Measurements from ENCODE around the gene ZNF609. TPM values are rescaled to one million over a fixed set of nuclear protein-coding genes. Genes with fewer than 3 reads are reported as not detected.

ZNF609 gene
- total RNA-seq, 1 donor from 2014 or later: 33.1 TPM

DNA sequence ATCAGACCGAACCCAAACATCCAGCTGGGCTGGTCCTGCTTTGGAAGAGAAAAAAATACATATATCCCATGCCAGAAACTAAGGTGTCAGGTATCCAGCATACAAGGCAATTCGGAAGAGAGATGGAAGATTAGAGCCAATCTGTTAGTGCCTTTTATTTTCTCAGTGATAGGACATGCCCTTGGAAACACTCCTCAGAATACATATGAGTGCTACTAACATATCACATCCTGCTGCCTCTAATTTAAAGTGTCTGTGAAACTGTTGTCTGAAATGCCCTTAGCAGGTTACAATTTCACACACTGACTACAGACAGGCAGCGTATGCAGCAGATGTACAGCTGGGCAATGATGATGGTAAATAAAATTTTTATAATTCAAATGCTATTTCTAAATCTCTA, 236.1 kb downstream of the ZNF609 start:
- Histone ChIP-seq H3K27ac (no peak overlapping the region), H3K9me3 (no peaks in the 10 kb centered on the region), H3K4me1 (peaks cover 94% of the 10 kb centered on the region), H3K27me3 (no peaks in the 10 kb centered on the region), H3K36me3 (no peaks in the 10 kb centered on the region), H3K4me3 (no peak overlapping the region)
- TF ChIP-seq, protein P1, sequence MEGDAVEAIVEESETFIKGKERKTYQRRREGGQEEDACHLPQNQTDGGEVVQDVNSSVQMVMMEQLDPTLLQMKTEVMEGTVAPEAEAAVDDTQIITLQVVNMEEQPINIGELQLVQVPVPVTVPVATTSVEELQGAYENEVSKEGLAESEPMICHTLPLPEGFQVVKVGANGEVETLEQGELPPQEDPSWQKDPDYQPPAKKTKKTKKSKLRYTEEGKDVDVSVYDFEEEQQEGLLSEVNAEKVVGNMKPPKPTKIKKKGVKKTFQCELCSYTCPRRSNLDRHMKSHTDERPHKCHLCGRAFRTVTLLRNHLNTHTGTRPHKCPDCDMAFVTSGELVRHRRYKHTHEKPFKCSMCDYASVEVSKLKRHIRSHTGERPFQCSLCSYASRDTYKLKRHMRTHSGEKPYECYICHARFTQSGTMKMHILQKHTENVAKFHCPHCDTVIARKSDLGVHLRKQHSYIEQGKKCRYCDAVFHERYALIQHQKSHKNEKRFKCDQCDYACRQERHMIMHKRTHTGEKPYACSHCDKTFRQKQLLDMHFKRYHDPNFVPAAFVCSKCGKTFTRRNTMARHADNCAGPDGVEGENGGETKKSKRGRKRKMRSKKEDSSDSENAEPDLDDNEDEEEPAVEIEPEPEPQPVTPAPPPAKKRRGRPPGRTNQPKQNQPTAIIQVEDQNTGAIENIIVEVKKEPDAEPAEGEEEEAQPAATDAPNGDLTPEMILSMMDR (IDR thresholded peaks at IDR 0.05): no peak
- TF ChIP-seq POLR2AphosphoS5 (IDR thresholded peaks at IDR 0.05; ENCODE audit: insufficient read depth in 1 of 2, low read depth in 1 of 2) (no peak), POLR2A (IDR thresholded peaks at IDR 0.05) (no peak)
- no peak for DNase-seq (ENCODE audit: extremely low spot score in 2 of 2)
- intact Hi-C loops (cut with DNase I): no loop called here

DNA sequence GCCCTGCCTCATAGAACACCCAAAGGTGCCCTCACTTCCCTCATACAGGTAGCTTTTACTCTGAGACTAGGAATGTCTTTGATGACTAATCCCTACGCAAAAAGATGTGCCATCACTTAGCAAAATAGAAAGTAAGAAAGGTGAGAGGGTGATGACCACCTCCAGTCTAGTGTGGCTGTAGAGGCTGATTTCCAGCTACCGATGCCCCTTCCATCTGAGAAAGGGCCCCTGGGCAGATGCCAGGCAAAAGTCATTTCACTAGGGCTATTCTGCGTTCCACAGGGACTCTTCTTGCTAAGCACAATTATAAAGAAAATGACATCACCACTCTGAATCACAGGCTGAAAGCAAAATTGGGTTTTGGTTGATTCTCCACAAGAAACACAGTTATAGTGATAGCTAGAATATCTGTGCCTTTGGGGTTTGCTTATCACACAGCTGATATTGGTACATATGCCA, 237.6 kb downstream of the ZNF609 start:
- H3K4me1 ChIP-seq: peaks cover 96% of the 10 kb centered on the region
- H3K27ac ChIP-seq: peak overlapping the region; percentile 64
- intact Hi-C loops (cut with DNase I): no loop called here
- no peak for TF ChIP-seq POLR2AphosphoS5 (IDR thresholded peaks at IDR 0.05; ENCODE audit: insufficient read depth in 1 of 2, low read depth in 1 of 2)
- TF ChIP-seq, protein P1 (IDR thresholded peaks at IDR 0.05): no peak
- TF ChIP-seq POLR2A (IDR thresholded peaks at IDR 0.05): no peak
- H3K36me3 ChIP-seq: no peaks in the 10 kb centered on the region
- no peaks in the 10 kb centered on the region for H3K9me3 ChIP-seq
- no peak overlapping the region for H3K4me3 ChIP-seq
- no peak for DNase-seq (ENCODE audit: extremely low spot score in 2 of 2)
- H3K27me3 ChIP-seq: no peaks in the 10 kb centered on the region

DNA sequence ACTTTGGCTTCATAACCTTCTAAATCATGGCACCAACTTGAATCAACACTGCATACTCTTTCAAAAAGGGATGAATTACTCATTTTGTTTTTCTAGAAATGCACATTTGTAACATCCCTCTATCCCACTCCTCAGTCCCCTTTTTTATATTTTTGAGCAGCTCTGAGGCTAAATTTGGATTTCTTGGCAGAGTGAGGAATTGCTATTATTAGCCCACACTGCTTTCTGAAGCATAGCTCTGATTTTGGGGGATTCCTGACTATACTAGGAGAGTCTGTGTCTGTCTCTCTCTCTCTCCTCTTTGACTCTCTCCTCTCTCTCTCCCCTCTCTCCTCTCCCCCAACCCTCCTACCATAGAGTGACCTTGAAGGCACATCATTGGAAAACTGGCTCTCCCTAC, 238.4 kb downstream of the ZNF609 start:
- no peak for DNase-seq (ENCODE audit: extremely low spot score in 2 of 2)
- H3K27ac ChIP-seq: peak overlapping the region; percentile 64
- no peaks in the 10 kb centered on the region for H3K9me3 ChIP-seq
- intact Hi-C loops (cut with DNase I): no loop called here
- TF ChIP-seq POLR2A (IDR thresholded peaks at IDR 0.05) (no peak), POLR2AphosphoS5 (IDR thresholded peaks at IDR 0.05; ENCODE audit: insufficient read depth in 1 of 2, low read depth in 1 of 2) (no peak)
- TF ChIP-seq, protein P1 (IDR thresholded peaks at IDR 0.05): no peak
- no peaks in the 10 kb centered on the region for H3K27me3 ChIP-seq
- no peak overlapping the region for H3K4me3 ChIP-seq
- peaks cover 91% of the 10 kb centered on the region for H3K4me1 ChIP-seq
- H3K36me3 ChIP-seq: no peaks in the 10 kb centered on the region

DNA sequence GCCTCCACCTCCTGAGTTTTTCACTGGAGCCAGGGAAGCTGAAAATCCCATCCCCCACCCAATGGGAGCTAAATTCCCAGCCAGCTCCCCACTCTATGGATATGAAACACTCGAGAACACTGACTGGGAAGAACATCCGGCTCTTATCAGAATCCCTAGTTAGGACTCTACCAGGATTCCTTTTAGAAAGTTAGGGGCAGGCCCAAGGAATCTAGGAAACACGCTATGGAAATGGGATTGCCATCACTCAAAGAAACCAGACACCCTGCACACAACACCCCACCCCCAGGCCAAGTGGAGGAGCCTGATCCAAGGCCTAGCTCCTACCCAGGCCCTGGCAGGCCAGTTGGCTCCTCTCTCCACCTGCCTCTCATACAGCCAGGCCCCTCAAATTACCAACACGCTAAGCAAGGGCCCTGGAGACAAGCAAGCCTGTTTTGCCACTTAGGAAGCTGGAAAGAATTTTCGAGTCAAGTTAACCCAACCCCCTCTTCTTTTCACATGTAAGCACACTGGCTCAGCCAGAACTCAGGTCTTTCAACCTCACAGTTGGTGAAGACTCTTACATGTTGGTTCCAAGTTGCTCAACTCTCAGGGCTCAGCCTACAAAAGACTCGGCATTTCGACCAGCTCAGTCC, 239.5 kb downstream of the ZNF609 start:
- Histone ChIP-seq H3K27me3 (no peaks in the 10 kb centered on the region), H3K4me1 (peaks cover 82% of the 10 kb centered on the region), H3K4me3 (peak overlapping the region; percentile 2 to 6), H3K36me3 (no peaks in the 10 kb centered on the region), H3K27ac (peak overlapping the region; percentile 64), H3K9me3 (no peaks in the 10 kb centered on the region)
- TF ChIP-seq POLR2A (IDR thresholded peaks at IDR 0.05) (no peak), POLR2AphosphoS5 (IDR thresholded peaks at IDR 0.05; ENCODE audit: insufficient read depth in 1 of 2, low read depth in 1 of 2) (no peak)
- TF ChIP-seq, protein P1 (IDR thresholded peaks at IDR 0.05): no peak
- intact Hi-C loops (cut with DNase I): no loop called here
- no peak for DNase-seq (ENCODE audit: extremely low spot score in 2 of 2)

DNA sequence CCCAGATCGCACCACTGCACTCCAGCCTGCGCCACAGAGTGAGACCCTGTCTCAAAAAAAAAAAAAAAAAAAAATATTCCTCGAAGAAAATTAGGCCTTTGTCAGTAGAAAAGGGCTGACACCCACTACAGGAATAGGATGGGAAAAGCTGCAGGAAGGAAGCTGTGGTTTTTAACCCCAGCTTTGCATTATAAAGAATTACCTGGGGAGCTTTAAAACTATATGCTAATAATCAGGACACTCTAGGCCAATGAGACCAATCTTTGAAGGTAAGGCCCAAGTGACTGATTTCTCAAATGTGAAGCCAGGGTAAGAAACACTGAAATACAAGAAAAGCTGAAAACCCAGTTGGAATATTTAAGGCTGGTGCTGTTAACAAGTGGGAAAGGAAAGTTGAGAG, 240.7 kb downstream of the ZNF609 start:
- no peaks in the 10 kb centered on the region for H3K9me3 ChIP-seq
- intact Hi-C loops (cut with DNase I): no loop called here
- no peaks in the 10 kb centered on the region for H3K27me3 ChIP-seq
- H3K4me1 ChIP-seq: peaks cover 71% of the 10 kb centered on the region
- TF ChIP-seq, protein P1 (IDR thresholded peaks at IDR 0.05): no peak
- no peak for TF ChIP-seq POLR2AphosphoS5 (IDR thresholded peaks at IDR 0.05; ENCODE audit: insufficient read depth in 1 of 2, low read depth in 1 of 2)
- no peak for TF ChIP-seq POLR2A (IDR thresholded peaks at IDR 0.05)
- H3K36me3 ChIP-seq: no peaks in the 10 kb centered on the region
- DNase-seq (ENCODE audit: extremely low spot score in 2 of 2): no peak
- H3K27ac ChIP-seq: peak overlapping the region; percentile 86
- H3K4me3 ChIP-seq: peak overlapping the region in 1 of 2 donors; percentile 85
